Mesenchymal stem cell (in vitro differentiated cells and primary cell): ENCODE data around the gene CELF2.

Experiments
- DNase-seq: peaks from one replicate; pipeline ENCODE4 v3.0.0-alpha.2; 2013
- H2AFZ ChIP-seq: one replicate; pipeline ENCODE4 v1.6.1; 2013; ENCODE audit warnings: low read depth, mild to moderate bottlenecking, control low read depth, inconsistent platforms, low read length, moderate library complexity
- H2AK5ac ChIP-seq: 2 replicates; pipeline ENCODE4 v1.6.1; 2013; ENCODE audit warnings: low read length, moderate library complexity, mild to moderate bottlenecking, inconsistent platforms; ENCODE audit not compliant: severe bottlenecking
- H2BK120ac ChIP-seq: one replicate; pipeline ENCODE4 v1.6.1; 2013; ENCODE audit warnings: low read depth, mild to moderate bottlenecking, inconsistent platforms, low read length, moderate library complexity
- H2BK12ac ChIP-seq, 2 experiments: one replicate each; pipeline ENCODE4 v1.6.1; 2013; ENCODE audit warnings: inconsistent platforms in 2 of 2, low read length in 2 of 2, mild to moderate bottlenecking in 2 of 2, moderate library complexity in 2 of 2, control low read depth in 1 of 2
- H2BK15ac ChIP-seq: one replicate; pipeline ENCODE4 v1.6.1; 2013; ENCODE audit warnings: mild to moderate bottlenecking, low read depth, inconsistent platforms; ENCODE audit not compliant: poor library complexity, severe bottlenecking
- H2BK5ac ChIP-seq: 2 replicates; pipeline ENCODE4 v1.6.1; 2013; ENCODE audit warnings: low read depth, mild to moderate bottlenecking, low read length, control low read depth, inconsistent platforms; ENCODE audit not compliant: poor library complexity, severe bottlenecking
- H3K14ac ChIP-seq, 2 experiments: one replicate each; pipeline ENCODE4 v1.6.1; 2013; ENCODE audit warnings: inconsistent platforms in 2 of 2, low read length in 2 of 2, control low read depth in 1 of 2, mild to moderate bottlenecking in 1 of 2, moderate library complexity in 1 of 2
- H3K18ac ChIP-seq, 2 experiments: one replicate each; pipeline ENCODE4 v1.6.1; 2013; ENCODE audit warnings: inconsistent platforms in 2 of 2, low read length in 2 of 2, control low read depth in 1 of 2, low read depth in 1 of 2, mild to moderate bottlenecking in 1 of 2
- H3K23ac ChIP-seq, 2 experiments: one replicate each; pipeline ENCODE4 v1.6.1; 2013; ENCODE audit warnings: inconsistent platforms in 2 of 2, low read length in 2 of 2, mild to moderate bottlenecking in 2 of 2, moderate library complexity in 2 of 2, control low read depth in 1 of 2
- H3K27ac ChIP-seq: 2 replicates; pipeline ENCODE4 v1.5.1; 2013; ENCODE audit warnings: mild to moderate bottlenecking, moderate library complexity, low read length, control low read depth, inconsistent platforms; ENCODE audit not compliant: poor library complexity, severe bottlenecking
- H3K27me3 ChIP-seq, 2 experiments: 2 replicates each; pipeline versions ENCODE4 v1.6.1 to v1.7.0; 2013; ENCODE audit warnings: low read length in 2 of 2, mild to moderate bottlenecking in 2 of 2, moderate library complexity in 2 of 2, control low read depth in 1 of 2, inconsistent platforms in 1 of 2; ENCODE audit not compliant: control insufficient read depth in 1 of 2, insufficient read depth in 1 of 2
- H3K36me3 ChIP-seq, 2 experiments: 2 replicates each; pipeline versions ENCODE4 v1.6.1 to v1.7.0; 2013; ENCODE audit warnings: low read length in 2 of 2, control low read depth in 1 of 2, inconsistent platforms in 1 of 2, low read depth in 1 of 2, mild to moderate bottlenecking in 1 of 2; ENCODE audit not compliant: insufficient read depth in 2 of 2, control insufficient read depth in 1 of 2
- H3K4ac ChIP-seq, 2 experiments: one replicate each; pipeline ENCODE4 v1.6.1; 2013; ENCODE audit warnings: inconsistent platforms in 2 of 2, low read length in 2 of 2, mild to moderate bottlenecking in 2 of 2, moderate library complexity in 2 of 2, control low read depth in 1 of 2, low read depth in 1 of 2
- H3K4me1 ChIP-seq: 2 replicates; pipeline ENCODE4 v1.6.1; 2013; ENCODE audit warnings: low read depth, low read length, control low read depth; ENCODE audit not compliant: control insufficient read depth, insufficient read depth
- H3K4me2 ChIP-seq: 2 replicates; pipeline ENCODE4 v1.6.1; 2013; ENCODE audit warnings: low read length, mild to moderate bottlenecking, inconsistent platforms; ENCODE audit not compliant: poor library complexity, severe bottlenecking
- H3K4me3 ChIP-seq, 2 experiments: 2 replicates each; pipeline versions ENCODE4 v1.5.1 to v1.7.0; 2013; ENCODE audit warnings: low read length in 2 of 2, mild to moderate bottlenecking in 2 of 2, control low read depth in 1 of 2, low read depth in 1 of 2; ENCODE audit not compliant: insufficient read depth in 1 of 2
- H3K79me1 ChIP-seq: replicated peaks from 2 replicates; pipeline ENCODE4 v1.6.1; 2013; ENCODE audit warnings: mild to moderate bottlenecking, control low read depth, low read length, inconsistent platforms; ENCODE audit not compliant: poor library complexity, severe bottlenecking
- H3K9ac ChIP-seq: 2 replicates; pipeline ENCODE4 v1.7.0; 2013; ENCODE audit warnings: mild to moderate bottlenecking, low read length, moderate library complexity
- H3K9me3 ChIP-seq: 2 replicates; pipeline ENCODE4 v1.7.0; 2013; ENCODE audit warnings: mild to moderate bottlenecking, low read length; ENCODE audit not compliant: control insufficient read depth
- H4K8ac ChIP-seq: one replicate; pipeline ENCODE4 v1.6.1; 2013; ENCODE audit warnings: inconsistent platforms, mild to moderate bottlenecking, low read length, moderate library complexity
- H4K91ac ChIP-seq: one replicate; pipeline ENCODE4 v1.6.1; 2013; ENCODE audit warnings: mild to moderate bottlenecking, low read length, inconsistent platforms
- WGBS: methylation state at CpG from one replicate; pipeline ENCODE4 v1.1.7; 2013; ENCODE audit warnings: mixed read lengths; 5-methylcytosine and 5-hydroxymethylcytosine counted together

The CELF2 gene

GRCh38 chr10:11326241-11326640 is 308.6 kb downstream of the CELF2 start:
- Histone ChIP-seq H3K9me3 (no peaks in the 10 kb centered on the region), H3K14ac (no peak overlapping the region), H3K27ac (no peak overlapping the region), H3K4me3 (no peak overlapping the region), H4K91ac (peak overlapping the region; percentile 54), H2BK5ac (no peak overlapping the region), H3K18ac (no peak overlapping the region), H3K36me3 (peaks cover 23 to 42% of the 10 kb centered on the region in 2 experiments), H2BK12ac (no peak overlapping the region), H2BK15ac (no peak overlapping the region), H3K4me2 (no peak overlapping the region), H2BK120ac (no peak overlapping the region), H3K79me1 (no peaks in the 10 kb centered on the region), H2AFZ (no peak overlapping the region), H3K4me1 (no peaks in the 10 kb centered on the region), H3K27me3 (no peaks in the 10 kb centered on the region), H3K4ac (no peak overlapping the region), H3K23ac (no peak overlapping the region), H2AK5ac (no peak overlapping the region), H3K9ac (no peak overlapping the region), H4K8ac (no peak overlapping the region)
- no peak for DNase-seq
- 94% methylated on average over 11 of the region's 12 CpGs for WGBS

DNA sequence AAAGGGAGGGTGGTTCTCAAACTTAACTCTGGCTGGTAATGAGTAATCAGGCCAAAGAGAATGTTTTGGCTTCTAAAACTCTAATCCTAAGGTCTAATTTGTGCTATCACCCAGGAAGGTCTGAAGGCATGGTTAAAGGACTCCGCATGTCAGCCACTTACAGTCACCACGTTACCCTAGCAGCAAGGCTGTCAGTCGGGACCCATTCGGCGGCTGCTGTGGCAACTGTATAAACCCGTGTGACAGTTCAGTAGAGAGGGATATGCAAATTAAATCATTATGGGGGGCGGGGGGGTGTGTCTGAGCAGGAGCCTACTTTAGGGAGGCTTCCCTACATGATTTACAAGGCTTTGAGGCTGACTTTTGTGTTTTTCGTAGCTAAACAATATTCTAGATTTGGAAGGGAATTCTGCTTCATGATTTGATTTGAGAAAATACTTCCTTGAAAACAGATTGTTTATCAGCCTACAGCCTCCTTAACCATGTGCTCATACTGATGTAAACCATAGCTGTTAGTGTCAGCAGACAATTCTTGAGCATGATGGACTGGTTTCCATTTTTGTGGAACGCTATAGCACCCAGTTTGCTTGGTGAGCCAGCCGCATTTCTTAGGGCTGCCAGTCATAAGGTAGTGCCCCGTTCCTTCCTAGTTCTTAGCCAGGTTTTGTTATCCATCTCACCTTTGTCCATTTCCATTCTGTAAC is 309.4 kb downstream of the CELF2 start:
- H2AK5ac ChIP-seq, result no peak overlapping the region
- peaks cover 20 to 34% of the 10 kb centered on the region in 2 experiments for H3K36me3 ChIP-seq
- no peak overlapping the region for H2BK5ac ChIP-seq
- no peak overlapping the region for H4K91ac ChIP-seq
- H3K23ac ChIP-seq, result no peak overlapping the region
- 88% methylated on average over 10 of the region's 11 CpGs for WGBS
- H3K4me3 ChIP-seq, result no peak overlapping the region
- H3K27me3 ChIP-seq, result no peaks in the 10 kb centered on the region
- no peak overlapping the region for H3K18ac ChIP-seq
- no peak overlapping the region for H2BK15ac ChIP-seq
- DNase-seq, result no peak
- no peak overlapping the region for H3K9ac ChIP-seq
- no peak overlapping the region for H2BK120ac ChIP-seq
- no peak overlapping the region for H2AFZ ChIP-seq
- no peaks in the 10 kb centered on the region for H3K9me3 ChIP-seq
- H2BK12ac ChIP-seq, result no peak overlapping the region
- no peaks in the 10 kb centered on the region for H3K79me1 ChIP-seq
- H3K4me1 ChIP-seq, result no peaks in the 10 kb centered on the region
- no peak overlapping the region for H3K27ac ChIP-seq
- no peak overlapping the region for H4K8ac ChIP-seq
- H3K14ac ChIP-seq, result no peak overlapping the region
- no peak overlapping the region for H3K4ac ChIP-seq
- no peak overlapping the region for H3K4me2 ChIP-seq

DNA sequence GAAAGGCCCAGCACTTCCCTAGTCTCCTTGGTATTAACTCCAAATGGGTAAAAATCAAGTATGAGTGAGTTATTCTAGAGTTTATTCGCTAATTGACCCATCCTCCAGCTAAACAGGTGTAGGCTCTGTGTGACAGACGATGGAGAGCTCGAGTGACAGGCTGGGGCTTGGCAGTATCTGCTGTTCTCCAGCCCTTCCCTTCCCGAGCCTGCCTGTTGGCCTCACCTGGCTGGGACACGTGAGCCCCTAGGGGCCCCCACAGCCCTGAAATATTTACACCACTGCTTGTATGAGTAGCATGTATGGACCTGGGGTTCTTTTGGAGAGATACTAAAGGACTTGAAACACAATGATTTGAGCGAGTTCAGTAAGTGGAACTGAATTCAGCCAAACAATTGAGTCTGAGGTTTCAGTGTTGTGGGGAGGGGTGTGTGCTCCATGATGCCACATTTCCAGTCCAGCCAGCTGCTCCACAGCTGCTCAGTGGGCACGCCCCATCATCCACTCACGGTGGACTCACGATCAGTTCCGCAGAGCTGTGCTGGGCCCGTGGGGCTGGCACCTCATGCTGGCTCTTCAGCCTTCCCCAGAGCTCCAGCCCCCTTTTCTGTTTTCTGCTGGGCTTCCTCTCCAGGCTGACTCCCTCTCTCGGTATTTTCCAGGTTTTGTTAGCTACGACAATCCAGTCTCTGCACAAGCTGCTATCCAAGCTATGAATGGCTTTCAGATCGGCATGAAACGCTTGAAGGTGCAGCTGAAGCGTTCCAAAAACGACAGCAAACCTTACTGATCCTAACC is 310.8 kb downstream of the CELF2 start:
- no peak overlapping the region for H3K4me2 ChIP-seq
- H3K27ac ChIP-seq, result no peak overlapping the region
- H4K8ac ChIP-seq, result no peak overlapping the region
- H3K18ac ChIP-seq, result no peak overlapping the region
- H3K14ac ChIP-seq, result no peak overlapping the region
- H3K9me3 ChIP-seq, result no peaks in the 10 kb centered on the region
- no peak overlapping the region for H2BK120ac ChIP-seq
- H3K9ac ChIP-seq, result peak overlapping the region; percentile 7
- no peak for DNase-seq
- no peak overlapping the region for H2AFZ ChIP-seq
- no peaks in the 10 kb centered on the region for H3K79me1 ChIP-seq
- no peak overlapping the region for H2AK5ac ChIP-seq
- no peak overlapping the region for H3K4ac ChIP-seq
- WGBS, result 91% methylated on average over 15 of the region's 17 CpGs
- H2BK12ac ChIP-seq, result no peak overlapping the region
- H2BK5ac ChIP-seq, result no peak overlapping the region
- no peak overlapping the region for H2BK15ac ChIP-seq
- H3K36me3 ChIP-seq, result peaks cover 22 to 34% of the 10 kb centered on the region in 2 experiments
- no peaks in the 10 kb centered on the region for H3K27me3 ChIP-seq
- no peak overlapping the region for H3K23ac ChIP-seq
- H3K4me1 ChIP-seq, result no peaks in the 10 kb centered on the region
- H4K91ac ChIP-seq, result no peak overlapping the region
- no peak overlapping the region for H3K4me3 ChIP-seq

- no peaks in the 10 kb centered on the region for H3K27me3 ChIP-seq
- no peak overlapping the region for H3K18ac ChIP-seq
- H3K14ac ChIP-seq, result no peak overlapping the region
- no peak overlapping the region for H2BK120ac ChIP-seq
- peak overlapping the region; percentile 7 for H3K9ac ChIP-seq
- no peaks in the 10 kb centered on the region for H3K4me1 ChIP-seq
- no peak overlapping the region for H2AFZ ChIP-seq
- H3K4ac ChIP-seq, result no peak overlapping the region
- no peak overlapping the region for H2AK5ac ChIP-seq
- H3K79me1 ChIP-seq, result no peaks in the 10 kb centered on the region
- no peak overlapping the region for H3K27ac ChIP-seq
- no peak overlapping the region for H3K4me3 ChIP-seq
- no peak overlapping the region for H3K23ac ChIP-seq
- DNase-seq, result no peak
- no peak overlapping the region for H2BK5ac ChIP-seq
- peaks cover 22 to 32% of the 10 kb centered on the region in 2 experiments for H3K36me3 ChIP-seq
- WGBS, result 78% methylated on average over 8 of the region's 12 CpGs
- no peak overlapping the region for H3K4me2 ChIP-seq
- H3K9me3 ChIP-seq, result no peaks in the 10 kb centered on the region
- no peak overlapping the region for H4K8ac ChIP-seq
- no peak overlapping the region for H2BK15ac ChIP-seq
- H4K91ac ChIP-seq, result no peak overlapping the region
- no peak overlapping the region for H2BK12ac ChIP-seq
These were observed 311.5 kb downstream of the CELF2 start for GRCh38 chr10:11329062-11329673.
